ENCODE results near the gene GTPBP2.

Gene GTPBP2

GRCh38 chr6:43582911-43583310, 46.2 kb downstream of the GTPBP2 start:
- DNase-seq = no peak

GRCh38 chr6:43579171-43579570, 49.9 kb downstream of the GTPBP2 start:
- DNase-seq = no peak

DNA sequence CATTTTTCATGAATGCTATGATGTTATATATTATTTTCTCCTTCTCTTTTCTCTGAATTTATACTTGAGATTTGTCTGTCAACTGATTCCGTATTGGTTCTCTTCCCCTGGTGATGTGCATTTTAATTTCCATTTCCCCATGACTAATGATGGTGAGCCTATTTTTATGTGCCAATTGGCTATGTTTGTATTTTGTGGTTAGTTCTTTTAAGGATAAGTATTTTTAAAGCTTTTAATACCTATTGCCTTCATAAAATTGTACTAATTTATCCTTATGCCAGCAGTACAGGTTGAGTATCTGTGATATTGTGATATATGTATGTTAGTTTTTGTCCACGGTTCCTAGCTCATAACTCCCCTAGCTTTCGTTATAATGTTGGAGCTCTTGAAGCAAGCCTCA, 50.3 kb downstream of the GTPBP2 start:
- no peak for DNase-seq

GRCh38 chr6:43575772-43576551, 53.1 kb downstream of the GTPBP2 start, which contains the start of the genes POLH and XPO5:
Gene POLH (plus strand): TSS chr6:43576185. CDS start chr6:43582320, 6,135 bp downstream.
Gene XPO5 (minus strand): TSS chr6:43576038. CDS start chr6:43575864, 174 bp downstream.
- DNase-seq = peak; percentile 43 to 92 (median 78)

DNA sequence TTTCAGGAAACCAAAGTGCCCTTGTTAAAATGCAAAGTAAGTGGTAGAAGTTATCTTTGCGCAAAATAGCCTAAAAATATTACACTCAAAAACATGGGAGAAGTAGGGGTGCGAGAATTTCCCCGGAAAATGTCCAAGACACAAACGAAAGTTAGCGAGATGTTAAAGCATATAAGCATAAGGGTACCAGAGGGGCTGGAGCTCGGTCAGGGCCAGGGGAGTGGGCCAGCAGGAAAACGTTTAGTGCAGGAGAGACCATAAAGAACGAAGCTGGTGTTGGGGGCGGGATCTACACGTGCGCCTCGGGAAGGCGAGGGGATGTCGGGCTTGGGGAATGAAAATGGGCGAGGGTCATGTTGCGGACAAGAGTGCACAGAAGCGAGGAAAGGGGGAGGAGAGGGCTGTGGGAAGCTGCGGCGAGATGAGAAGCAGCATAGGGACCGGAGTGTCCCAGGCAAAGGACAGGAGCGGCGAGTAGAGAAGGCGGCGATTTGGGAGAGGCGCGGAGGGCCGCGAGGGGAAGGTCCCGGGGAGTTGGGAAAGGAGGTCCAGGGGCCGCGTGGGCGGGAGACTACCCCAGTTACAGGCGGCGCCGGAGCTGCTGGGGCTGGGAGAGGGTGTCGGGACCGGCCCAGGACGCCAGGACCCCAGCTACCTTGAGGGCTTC, 53.8 kb downstream of the GTPBP2 start:
- DNase-seq = peak in 12 of 51 donors; percentile 15 to 63 (median 48)

GRCh38 chr6:43572015-43572414, 57.0 kb downstream of the GTPBP2 start:
- DNase-seq = no peak

GRCh38 chr6:43570876-43571441, 58.1 kb downstream of the GTPBP2 start:
- DNase-seq = no peak
